Measurements from ENCODE around the gene PRDM16.

DNA sequence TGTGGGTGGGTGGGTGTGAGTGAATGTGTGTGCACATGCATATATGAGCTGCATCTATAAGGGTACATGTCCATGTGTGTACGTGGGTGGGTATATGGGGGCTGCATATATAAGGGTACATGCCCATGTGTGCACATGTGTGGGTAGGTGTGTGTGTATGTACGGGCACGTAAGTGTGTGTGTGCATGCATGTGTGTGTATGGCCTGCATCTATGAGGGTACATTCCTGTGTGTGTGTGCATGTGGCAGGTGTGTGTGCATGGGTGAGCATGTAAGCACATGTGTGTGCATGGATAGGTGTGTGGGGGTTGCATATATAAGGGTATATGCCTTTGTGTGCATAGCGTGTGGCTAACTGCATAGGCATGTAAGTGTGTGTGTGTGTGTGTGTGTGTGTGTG lies 204.4 kb downstream of the PRDM16 start:
- TF ChIP-seq, protein P1, sequence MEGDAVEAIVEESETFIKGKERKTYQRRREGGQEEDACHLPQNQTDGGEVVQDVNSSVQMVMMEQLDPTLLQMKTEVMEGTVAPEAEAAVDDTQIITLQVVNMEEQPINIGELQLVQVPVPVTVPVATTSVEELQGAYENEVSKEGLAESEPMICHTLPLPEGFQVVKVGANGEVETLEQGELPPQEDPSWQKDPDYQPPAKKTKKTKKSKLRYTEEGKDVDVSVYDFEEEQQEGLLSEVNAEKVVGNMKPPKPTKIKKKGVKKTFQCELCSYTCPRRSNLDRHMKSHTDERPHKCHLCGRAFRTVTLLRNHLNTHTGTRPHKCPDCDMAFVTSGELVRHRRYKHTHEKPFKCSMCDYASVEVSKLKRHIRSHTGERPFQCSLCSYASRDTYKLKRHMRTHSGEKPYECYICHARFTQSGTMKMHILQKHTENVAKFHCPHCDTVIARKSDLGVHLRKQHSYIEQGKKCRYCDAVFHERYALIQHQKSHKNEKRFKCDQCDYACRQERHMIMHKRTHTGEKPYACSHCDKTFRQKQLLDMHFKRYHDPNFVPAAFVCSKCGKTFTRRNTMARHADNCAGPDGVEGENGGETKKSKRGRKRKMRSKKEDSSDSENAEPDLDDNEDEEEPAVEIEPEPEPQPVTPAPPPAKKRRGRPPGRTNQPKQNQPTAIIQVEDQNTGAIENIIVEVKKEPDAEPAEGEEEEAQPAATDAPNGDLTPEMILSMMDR (IDR thresholded peaks at IDR 0.05) = no peak
- no peak for TF ChIP-seq EZH2 (IDR thresholded peaks at IDR 0.05; ENCODE audit: borderline replicate concordance, insufficient read depth, low read depth, low read length, poor library complexity, severe bottlenecking)
